T-helper 2 cell treated with Interferon-gamma antibody and Interleukin-4, amounts not matched to agents 100 ng/mL and 5 ng/mL, for 36 hours (primary cell): ENCODE data around the gene WDR53. TPM values are rescaled to one million over a fixed set of nuclear protein-coding genes. Genes with fewer than 3 reads are reported as not detected.
"Not testable (repeated sequence)": the region's sequence is repeated elsewhere in the genome, so short reads cannot be mapped to it uniquely, and the experiment has no call there.

ENCODE experiments used
- intact Hi-C: fragments of 100-400 bp; cut with micrococcal nuclease; formaldehyde crosslinking; loops from one replicate; pipeline ENCODE4 v1.15.1; 2023
- total RNA-seq: library from RNA; stranded (reverse); gene quantifications from 2 replicates; pipeline ENCODE4 v1.2.3, GENCODE V29; 2022

Gene WDR53
- total RNA-seq, 1 donor from 2014 or later: 27.2 TPM

DNA sequence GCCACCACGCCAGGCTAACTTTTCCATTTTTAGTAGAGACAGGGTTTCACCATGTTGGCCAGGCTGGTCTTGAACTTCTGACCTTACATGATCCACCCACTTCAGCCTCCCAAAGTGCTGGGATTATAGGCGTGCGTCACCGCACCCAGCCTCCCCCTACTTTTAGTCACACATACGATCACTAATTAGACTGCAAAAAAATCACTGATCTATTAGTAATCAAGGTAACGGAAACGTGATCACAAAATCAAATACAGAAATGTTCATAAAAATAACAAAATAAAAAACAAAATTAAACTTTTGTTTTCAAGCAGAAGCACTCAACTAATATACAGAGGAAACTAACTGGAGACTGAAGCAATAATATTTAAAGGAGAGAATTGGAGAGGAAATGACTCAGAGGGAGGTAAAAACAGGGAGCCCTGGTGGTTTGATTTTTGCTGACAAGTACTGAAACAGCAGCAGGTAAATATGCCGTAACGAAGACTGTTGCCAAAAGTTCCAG, 4.6 kb downstream of the WDR53 start:
- intact Hi-C loops: no loop called here

GRCh38 chr3:196559826-196560225, 8.5 kb downstream of the WDR53 start:
- intact Hi-C loops: no loop called here

- intact Hi-C loops: no loop called here
These were observed 9.9 kb downstream of the WDR53 start for GRCh38 chr3:196558476-196558875.

DNA sequence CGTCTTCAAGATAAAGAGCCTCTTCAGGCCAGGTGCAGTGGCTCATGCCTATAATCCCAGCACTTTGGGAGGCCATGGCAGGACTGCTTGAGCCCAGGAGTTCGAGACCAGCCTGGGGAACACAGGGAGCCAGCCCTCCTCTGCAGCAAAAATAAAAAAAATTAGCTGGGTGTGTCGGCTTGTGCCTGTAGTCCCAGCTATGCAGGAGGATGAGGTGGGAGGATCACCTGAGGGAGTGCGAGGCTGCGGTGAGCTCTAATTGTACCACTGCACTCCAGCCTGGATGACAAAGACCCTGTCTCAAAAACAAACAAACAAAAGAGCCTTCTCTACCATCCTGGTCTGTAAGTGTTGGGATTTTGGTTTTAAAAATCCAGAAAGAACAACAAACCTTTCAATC, 11.1 kb downstream of the WDR53 start:
- intact Hi-C loops: no loop called here

- intact Hi-C loops: no loop called here
These were observed 13.1 kb downstream of the WDR53 start for GRCh38 chr3:196555295-196555694.

DNA sequence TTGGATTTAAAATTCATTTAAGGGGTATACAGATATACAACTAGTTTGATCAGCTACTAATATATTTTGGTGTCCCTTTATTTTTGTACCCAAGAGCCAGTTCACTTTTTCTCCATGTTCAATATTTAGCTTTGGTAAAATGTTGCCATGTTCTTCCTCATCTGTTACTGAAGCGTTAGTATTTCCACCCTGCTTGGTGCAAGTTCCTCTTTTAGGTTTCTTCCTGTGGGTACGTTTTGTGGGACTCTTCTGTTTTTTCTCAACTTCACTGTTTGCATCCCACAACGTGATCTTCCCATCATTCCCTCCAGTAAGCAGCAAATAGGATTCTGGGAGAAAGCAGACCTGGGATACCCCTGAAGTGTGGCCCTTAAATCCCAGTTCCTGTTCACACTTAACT, 14.1 kb downstream of the WDR53 start:
- intact Hi-C loops: no loop called here

DNA sequence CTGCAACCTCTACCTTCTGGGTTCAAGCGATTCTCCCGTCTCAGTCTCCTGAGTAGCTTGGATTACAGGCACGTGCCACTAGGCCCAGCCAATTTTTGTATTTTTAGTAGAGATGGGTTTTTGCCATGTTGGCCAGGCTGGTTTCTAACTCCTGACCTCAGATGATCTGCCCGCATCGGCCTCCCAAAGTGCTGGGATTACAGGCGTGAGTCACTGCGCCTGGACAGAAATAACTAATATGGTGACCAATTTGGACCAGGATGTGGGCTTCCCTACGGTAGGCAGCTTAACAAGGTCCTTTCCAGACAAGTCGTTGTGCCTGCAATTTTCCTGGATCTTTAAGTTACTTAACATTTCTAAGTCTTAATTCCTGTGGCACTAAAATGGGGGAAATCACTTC, 14.8 kb downstream of the WDR53 start:
- intact Hi-C loops: no loop called here

DNA sequence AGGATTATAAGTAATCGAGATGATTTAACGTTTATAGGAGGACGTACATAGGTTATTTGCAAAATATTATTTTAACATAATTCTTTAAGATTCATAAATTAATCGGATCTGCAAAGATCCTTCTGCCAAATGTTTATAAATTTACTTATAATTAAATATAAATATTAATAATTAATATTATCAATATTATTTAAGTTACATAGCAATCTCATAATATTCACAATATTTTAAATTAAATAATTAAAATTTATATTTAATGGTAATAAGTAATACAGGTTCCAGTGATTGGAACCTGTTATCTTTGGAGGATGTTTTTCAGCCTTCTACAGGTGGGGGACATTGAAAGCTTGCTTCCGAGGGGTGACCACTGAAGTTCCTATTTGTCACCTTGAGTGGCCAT, 16.1 kb downstream of the WDR53 start:
- intact Hi-C loops: no loop called here

GRCh38 chr3:196550172-196550571, 18.2 kb downstream of the WDR53 start:
- intact Hi-C loops: not testable (repeated sequence)

DNA sequence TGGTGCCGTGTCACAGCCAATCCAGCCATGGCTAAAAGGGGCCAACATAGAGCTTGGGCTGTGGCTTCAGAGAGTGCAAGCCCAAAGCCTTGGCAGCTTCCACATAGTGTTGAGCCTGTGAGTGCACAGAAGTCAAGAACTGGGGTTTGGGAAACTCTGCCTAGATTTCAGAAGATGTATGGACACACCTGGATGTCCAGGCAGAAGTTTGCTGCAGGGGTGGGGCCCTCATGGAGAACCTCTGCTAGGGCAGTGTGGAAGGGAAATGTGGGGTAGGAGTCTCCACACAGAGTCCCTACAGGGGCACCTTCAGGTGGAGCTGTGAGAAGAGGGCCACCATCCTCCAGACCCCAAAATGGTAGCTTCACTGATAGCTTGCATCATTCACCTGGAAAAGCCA, 19.0 kb downstream of the WDR53 start:
- intact Hi-C loops: not testable (repeated sequence)

GRCh38 chr3:196547067-196547466, 21.3 kb downstream of the WDR53 start:
- intact Hi-C loops: no loop called here

- intact Hi-C loops: no loop called here
These were observed 21.8 kb downstream of the WDR53 start for GRCh38 chr3:196546537-196546936.

GRCh38 chr3:196544491-196544992, 23.8 kb downstream of the WDR53 start:
- intact Hi-C loops: no loop called here

DNA sequence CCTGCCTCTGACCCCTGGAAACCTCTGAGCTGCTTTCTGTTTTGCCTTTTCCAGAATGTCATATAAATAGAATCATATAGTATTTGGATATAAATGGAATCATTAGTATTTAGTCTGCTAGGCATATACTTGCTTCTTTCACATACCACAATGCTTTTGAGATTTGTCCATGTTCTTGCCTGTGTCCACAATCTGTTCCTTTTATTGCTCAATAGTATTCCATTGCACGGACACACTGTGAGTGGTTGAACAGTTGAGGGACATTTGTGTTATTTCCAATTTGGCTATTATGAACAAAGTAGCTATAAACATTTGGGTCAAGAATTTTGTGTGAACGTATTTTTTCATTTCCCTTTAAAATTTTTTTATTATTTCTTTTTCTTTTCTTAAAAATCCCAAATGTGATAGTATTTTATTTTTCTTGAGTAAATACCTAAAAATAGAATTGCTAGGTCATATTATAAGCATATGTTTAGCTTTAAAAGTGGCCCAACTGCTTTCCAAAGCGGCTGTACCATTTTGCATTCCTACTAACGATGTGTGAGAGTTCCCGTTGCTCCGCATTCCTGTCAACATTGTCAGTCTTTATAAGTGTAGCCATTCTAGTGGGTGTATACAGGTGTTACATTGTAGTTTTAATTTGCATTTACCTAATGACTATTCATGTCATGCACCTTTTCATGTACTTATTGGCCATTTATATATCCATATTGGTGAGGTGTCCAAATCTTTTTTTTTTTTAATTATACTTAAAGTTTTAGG, 26.5 kb downstream of the WDR53 start:
- intact Hi-C loops: no loop called here

- intact Hi-C loops: loop anchor here (5.0 to 10.0 kb wide), 3 partner anchors 70 to 427 kb away; partner anchors contain the start of gene PIGZ
These were observed 30.9 kb downstream of the WDR53 start for GRCh38 chr3:196537319-196537984.

DNA sequence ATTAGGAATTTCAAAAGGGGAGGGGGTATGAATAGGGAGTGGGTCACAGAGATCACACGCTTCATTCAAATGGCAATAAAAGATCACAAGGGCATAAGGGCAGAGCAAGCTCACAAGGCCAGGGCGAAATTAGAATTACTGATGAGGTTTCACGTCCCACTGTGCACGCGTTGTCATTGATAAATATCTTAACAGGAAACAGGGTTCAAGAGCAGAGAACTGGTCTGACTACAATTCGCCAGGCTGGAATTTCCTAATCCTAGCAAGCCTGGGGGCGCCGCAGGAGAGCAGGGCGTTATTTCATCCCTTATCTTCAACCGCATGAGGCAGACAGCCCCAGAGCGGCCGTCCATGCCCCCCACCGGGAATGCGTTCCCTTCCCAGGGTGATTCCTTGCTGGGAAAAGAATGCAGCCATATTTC, 35.1 kb downstream of the WDR53 start:
- intact Hi-C loops: loop anchor here (10.0 kb wide), 1 partner anchor 432 kb away; the partner anchor contains the start of gene PIGZ

DNA sequence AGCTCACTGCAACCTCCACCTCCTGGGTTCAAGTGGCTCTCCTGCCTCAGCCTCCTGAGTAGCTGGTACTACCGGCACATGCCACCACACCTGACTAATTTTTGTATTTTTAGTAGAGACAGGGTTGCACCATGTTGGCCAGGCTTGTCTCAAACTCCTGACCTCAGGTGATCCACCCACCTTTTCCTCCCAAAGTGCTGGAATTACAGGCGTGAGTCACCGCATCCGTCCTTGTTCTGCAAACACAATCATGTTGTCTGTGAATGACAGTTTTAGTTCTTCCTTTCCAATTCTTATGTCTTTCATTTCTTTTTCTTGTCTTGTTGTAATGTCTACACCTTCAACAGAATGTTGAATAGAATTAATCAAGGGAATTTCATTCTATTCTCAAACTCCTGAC, 36.9 kb downstream of the WDR53 start:
- intact Hi-C loops: loop anchor here (10.0 kb wide), 1 partner anchor 433 kb away; the partner anchor contains the start of gene PIGZ

- intact Hi-C loops: loop anchor here (2.0 kb wide), 3 partner anchors 40 to 338 kb away; partner anchors contain the start of genes FBXO45, SENP5 and WDR53
These were observed 39.6 kb downstream of the WDR53 start for GRCh38 chr3:196528639-196529233.

GRCh38 chr3:196525141-196525540, 43.2 kb downstream of the WDR53 start:
- intact Hi-C loops: no loop called here

GRCh38 chr3:196524527-196524926, 43.8 kb downstream of the WDR53 start:
- intact Hi-C loops: no loop called here

- intact Hi-C loops: no loop called here
These were observed 44.5 kb downstream of the WDR53 start for GRCh38 chr3:196523841-196524240.

DNA sequence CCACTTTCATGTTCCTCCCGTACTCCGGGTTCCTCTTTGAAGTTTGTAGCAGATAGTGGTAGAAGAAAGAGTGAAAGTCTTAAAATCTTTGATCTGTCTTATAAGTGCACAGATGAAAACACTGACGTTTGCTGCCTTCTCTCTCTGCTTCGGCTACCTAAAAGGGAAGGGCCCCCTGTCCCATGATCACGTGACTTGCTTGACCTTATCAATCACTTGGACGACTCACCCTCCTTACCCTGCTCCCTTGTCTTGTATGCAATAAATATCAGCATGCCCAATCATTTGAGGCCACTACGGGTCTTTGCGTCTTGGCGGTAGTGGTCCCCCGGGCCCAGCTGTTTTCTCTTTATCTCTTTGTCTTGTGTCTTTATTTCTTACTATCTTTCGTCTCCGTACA, 47.1 kb downstream of the WDR53 start:
- intact Hi-C loops: not testable (repeated sequence)
